SK-N-SH (cell line): ENCODE data around the gene SKIDA1. TPM values are rescaled to one million over a fixed set of nuclear protein-coding genes. Genes with fewer than 3 reads are reported as not detected.

Source experiments
- CTCF ChIA-PET: fragments of 300-600, 350-600 bp; formaldehyde crosslinking; extraction: SDS; loops from one replicate; lab custom pipeline; 2021; lab: Yijun Ruan, JAX
- POLR2A ChIA-PET: fragments of 350-600 bp; sonication (Branson Sonifier 250); formaldehyde crosslinking; extraction: SDS; loops from one replicate; lab custom pipeline; 2020; ENCODE audit warnings: antibody characterized with exemption, inconsistent platforms; lab: Yijun Ruan, JAX
- DNase-seq: peaks from one replicate; pipeline ENCODE4 v3.0.0; 2012
- H2AFZ ChIP-seq: fragments of 200-600 bp; sonication (generic); 2 replicates; pipeline ENCODE4 v1.8.1; 2016; ENCODE audit warnings: antibody characterized with exemption, mild to moderate bottlenecking, low read depth
- H3F3A ChIP-seq: fragments of 200-600 bp; sonication (generic); replicated peaks from 2 replicates; pipeline ENCODE3; 2016; ENCODE audit warnings: antibody characterized with exemption, mild to moderate bottlenecking; ENCODE audit not compliant: insufficient read depth
- H3K27ac ChIP-seq, 2 experiments: fragments of 200-500 bp in 1 of 2; fragments of 200-600 bp in 1 of 2; sonication (Bioruptor generic) in 1 of 2; sonication (generic), shearing (Covaris generic) in 1 of 2; 2 replicates each; pipeline versions ENCODE4 v1.5.1 to v1.6.1; 2014 to 2016; ENCODE audit warnings: low read depth in 2 of 2, inconsistent platforms in 1 of 2, low read length in 1 of 2, mild to moderate bottlenecking in 1 of 2, mixed read lengths in 1 of 2
- H3K27me3 ChIP-seq: fragments of 200-600 bp; sonication (generic), shearing (Covaris generic); 2 replicates; pipeline ENCODE4 v1.6.1; 2016; ENCODE audit warnings: mixed run types; ENCODE audit not compliant: insufficient read depth
- H3K36me3 ChIP-seq, 2 experiments: fragments of 200-500 bp in 1 of 2; fragments of 200-600 bp in 1 of 2; sonication (Bioruptor generic) in 1 of 2; sonication (generic) in 1 of 2; replicated peaks in 1 of 2; 2 replicates each; pipeline versions ENCODE3 to v1.5.1; 2014 to 2016; ENCODE audit warnings: low read length in 1 of 2, mild to moderate bottlenecking in 1 of 2; ENCODE audit not compliant: insufficient read depth in 2 of 2, control insufficient read depth in 1 of 2
- H3K4me1 ChIP-seq, 2 experiments: fragments of 200-500 bp in 1 of 2; fragments of 200-600 bp in 1 of 2; sonication (Bioruptor generic) in 1 of 2; sonication (generic), shearing (Covaris generic) in 1 of 2; 2 replicates each; pipeline versions ENCODE4 v1.5.1 to v1.6.1; 2014 to 2016; ENCODE audit warnings: low read depth in 1 of 2, low read length in 1 of 2, mixed run types in 1 of 2; ENCODE audit not compliant: insufficient read depth in 2 of 2, control insufficient read depth in 1 of 2
- H3K4me2 ChIP-seq: fragments of 200-600 bp; sonication (generic), shearing (Covaris generic); 2 replicates; pipeline ENCODE4 v1.6.1; 2017; ENCODE audit warnings: mixed run types
- H3K4me3 ChIP-seq, 2 experiments: fragments of 200-500 bp in 1 of 2; fragments of 200-600 bp in 1 of 2; sonication (Bioruptor generic) in 1 of 2; sonication (generic), shearing (Covaris generic) in 1 of 2; 2 replicates each; pipeline versions ENCODE4 v1.5.1 to v1.8.1; 2014 to 2016; ENCODE audit warnings: low read depth in 2 of 2, inconsistent platforms in 1 of 2, low read length in 1 of 2, mild to moderate bottlenecking in 1 of 2, mixed read lengths in 1 of 2, moderate library complexity in 1 of 2
- H3K79me2 ChIP-seq: fragments of 200-600 bp; sonication (generic); 2 replicates; pipeline ENCODE4 v1.8.1; 2017; ENCODE audit warnings: mild to moderate bottlenecking; ENCODE audit not compliant: insufficient read depth
- H3K9ac ChIP-seq: fragments of 200-600 bp; sonication (generic); 2 replicates; pipeline ENCODE4 v1.6.1; 2017; ENCODE audit warnings: mixed run types
- H3K9me2 ChIP-seq: fragments of 200-600 bp; sonication (generic); 2 replicates; pipeline ENCODE4 v1.6.1; 2017; ENCODE audit warnings: mixed run types
- H3K9me3 ChIP-seq: fragments of 200-600 bp; sonication (generic); 2 replicates; pipeline ENCODE4 v1.6.1; 2017; ENCODE audit warnings: mixed run types, mild to moderate bottlenecking, moderate library complexity
- H4K20me1 ChIP-seq: fragments of 200-600 bp; sonication (generic); 2 replicates; pipeline ENCODE4 v1.6.1; 2017; ENCODE audit warnings: mild to moderate bottlenecking, mixed run types; ENCODE audit not compliant: insufficient read depth
- EZH2phosphoT487 ChIP-seq: fragments of 200-600 bp; sonication (generic); IDR thresholded peaks from 2 replicates; pipeline ENCODE4 v1.6.1; 2017; ENCODE audit warnings: low read depth, mixed run types, mild to moderate bottlenecking, antibody characterized with exemption, moderate library complexity, borderline replicate concordance
- FOXJ3 ChIP-seq: sonication (generic); formaldehyde crosslinking; IDR thresholded peaks from 2 replicates; pipeline ENCODE4 v1.5.1; 2020; ENCODE audit warnings: mild to moderate bottlenecking, missing genetic modification reagents
- FOXM1 ChIP-seq: IDR thresholded peaks from 2 replicates; pipeline ENCODE4 v1.4.0; 2012; ENCODE audit warnings: low read depth, mild to moderate bottlenecking
- GABPA ChIP-seq: IDR thresholded peaks from 2 replicates; pipeline ENCODE4 v1.4.0; 2012; ENCODE audit warnings: low read depth, mild to moderate bottlenecking
- IRF3 ChIP-seq: fragments of 150-350 bp; IDR thresholded peaks from 2 replicates; pipeline ENCODE4 v1.6.1; 2016; ENCODE audit warnings: mild to moderate bottlenecking, low read depth, low read length
- JUND ChIP-seq: IDR thresholded peaks from 2 replicates; pipeline ENCODE4 v1.4.0; 2012
- MEF2A ChIP-seq: IDR thresholded peaks from 2 replicates; pipeline ENCODE4 v1.4.0; 2012; ENCODE audit warnings: low read depth, borderline replicate concordance
- NFIC ChIP-seq: IDR thresholded peaks from 2 replicates; pipeline ENCODE4 v1.4.0; 2012; ENCODE audit warnings: borderline replicate concordance
- NRF1 ChIP-seq: IDR thresholded peaks from 2 replicates; pipeline ENCODE4 v1.6.1; 2012; ENCODE audit warnings: low read depth, mild to moderate bottlenecking, low read length
- POLR2AphosphoS5 ChIP-seq: IDR thresholded peaks from 2 replicates; pipeline ENCODE4 v1.6.1; 2012; ENCODE audit warnings: low read depth, low read length
- RAD21 ChIP-seq: IDR thresholded peaks from 2 replicates; pipeline ENCODE4 v1.6.1; 2012; ENCODE audit warnings: mild to moderate bottlenecking, low read length
- RCOR1 ChIP-seq: fragments of 150-350 bp; IDR thresholded peaks from 2 replicates; pipeline ENCODE4 v1.6.1; 2017; ENCODE audit warnings: antibody characterized with exemption, low read length
- RXRA ChIP-seq: IDR thresholded peaks from 2 replicates; pipeline ENCODE4 v1.4.0; 2012; ENCODE audit warnings: low read depth, mild to moderate bottlenecking, borderline replicate concordance
- SIN3A ChIP-seq: IDR thresholded peaks from 2 replicates; pipeline ENCODE4 v1.6.1; 2012; ENCODE audit warnings: low read depth, mild to moderate bottlenecking, low read length, moderate library complexity, borderline replicate concordance
- SMC3 ChIP-seq: IDR thresholded peaks from 2 replicates; pipeline ENCODE4 v1.6.1; 2012; ENCODE audit warnings: low read depth, low read length, improper control_type of control experiment
- TCF12 ChIP-seq: IDR thresholded peaks from 2 replicates; pipeline ENCODE4 v1.4.0; 2012
- YY1 ChIP-seq: IDR thresholded peaks from 2 replicates; pipeline ENCODE4 v1.4.0; 2012; ENCODE audit warnings: low read depth, mild to moderate bottlenecking
- ZBTB33 ChIP-seq: IDR thresholded peaks from 2 replicates; pipeline ENCODE4 v1.4.0; 2012; ENCODE audit warnings: low read depth, borderline replicate concordance
- WGBS: methylation state at CpG from one replicate; pipeline ENCODE4 v1.1.6; 2017; ENCODE audit warnings: low lambda C conversion rate; 5-methylcytosine and 5-hydroxymethylcytosine counted together
- polyA plus RNA-seq, 3 experiments: library from polyadenylated mRNA; depleted of rRNA; stranded (reverse); fragments of >200 nt; gene quantifications; 2 replicates each; pipeline ENCODE4 v1.2.3, GENCODE V29; 2012

Gene SKIDA1
- polyA plus RNA-seq, 1 of the 3 experiments (the other 2 are of a cell fraction) = 0.38 TPM

DNA sequence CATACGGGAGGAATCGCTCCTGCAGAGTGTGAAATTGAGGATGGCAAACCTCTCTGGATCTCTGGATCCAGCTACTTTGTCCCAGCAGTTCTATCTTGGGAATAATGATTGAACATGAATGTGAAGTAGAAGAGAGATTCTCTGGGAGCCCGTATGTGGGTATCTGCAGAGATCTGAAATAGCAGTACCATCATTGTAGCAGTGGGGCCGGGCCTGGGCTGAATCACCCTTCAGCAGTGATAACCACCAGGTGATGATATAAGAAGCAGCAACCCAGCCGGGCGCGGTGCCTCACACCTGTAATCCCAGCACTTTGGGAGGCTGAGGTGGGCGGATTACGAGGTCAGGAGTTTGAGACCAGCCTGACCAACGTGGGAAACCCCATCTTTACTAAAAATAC is 51.9 kb downstream of the SKIDA1 start:
- Histone ChIP-seq H3K4me3 (no peak overlapping the region), H3F3A (no peaks in the 10 kb centered on the region), H3K9ac (no peak overlapping the region), H2AFZ (no peak overlapping the region), H3K9me2 (no peaks in the 10 kb centered on the region), H3K4me1 (no peaks in the 10 kb centered on the region), H3K4me2 (no peak overlapping the region), H3K36me3 (no peaks in the 10 kb centered on the region), H3K27ac (no peak overlapping the region), H3K27me3 (no peaks in the 10 kb centered on the region), H3K9me3 (no peaks in the 10 kb centered on the region), H4K20me1 (no peaks in the 10 kb centered on the region), H3K79me2 (no peaks in the 10 kb centered on the region)
- CTCF ChIA-PET = no interaction called here
- WGBS = 88% methylated on average over 10 of the region's 10 CpGs
- TF ChIP-seq FOXM1 (no peak), RXRA (no peak), JUND (no peak), NRF1 (no peak), MEF2A (no peak), ZBTB33 (no peak), EZH2phosphoT487 (no peak), POLR2AphosphoS5 (no peak), NFIC (no peak), TCF12 (no peak), IRF3 (no peak), SMC3 (no peak), GABPA (no peak), FOXJ3 (CRISPR knock-in tag) (no peak), YY1 (no peak), RAD21 (no peak), RCOR1 (no peak)
- POLR2A ChIA-PET = interaction anchor here (0.6 kb wide), 1 partner anchor 10 kb away, joined by 3 read pairs; no protein-coding TSS in a partner anchor
- DNase-seq = no peak

GRCh38 chr10:21473135-21473534 is 52.3 kb downstream of the SKIDA1 start:
- no peaks in the 10 kb centered on the region for H3K36me3 ChIP-seq
- no peaks in the 10 kb centered on the region for H3K9me2 ChIP-seq
- CTCF ChIA-PET = no interaction called here
- H3F3A ChIP-seq = no peaks in the 10 kb centered on the region
- no peak overlapping the region for H3K27ac ChIP-seq
- H3K9me3 ChIP-seq = no peaks in the 10 kb centered on the region
- WGBS = 61% methylated on average over 4 of the region's 4 CpGs
- no peak overlapping the region for H3K4me3 ChIP-seq
- no peaks in the 10 kb centered on the region for H3K4me1 ChIP-seq
- TF ChIP-seq FOXM1 = no peak
- TF ChIP-seq SIN3A = no peak
- TF ChIP-seq RXRA = no peak
- no peak for TF ChIP-seq FOXJ3 (CRISPR knock-in tag)
- no peak for TF ChIP-seq RCOR1
- DNase-seq = no peak
- no peak overlapping the region for H2AFZ ChIP-seq
- H3K4me2 ChIP-seq = no peak overlapping the region
- no peaks in the 10 kb centered on the region for H3K27me3 ChIP-seq
- H3K79me2 ChIP-seq = no peaks in the 10 kb centered on the region
- no peak overlapping the region for H3K9ac ChIP-seq
- POLR2A ChIA-PET = no interaction called here
- no peaks in the 10 kb centered on the region for H4K20me1 ChIP-seq
